IMR-90 (cell line): ENCODE measurements around the gene PBOV1.

ENCODE experiments used
- FOS ChIP-seq: fragments of 150-350 bp; IDR thresholded peaks from 2 replicates; pipeline ENCODE4 v1.6.1; 2016; ENCODE audit warnings: low read depth, low read length
- MAFK ChIP-seq: IDR thresholded peaks from 2 replicates; pipeline ENCODE4 v1.6.1; 2012; ENCODE audit warnings: low read depth, low read length, improper control_type of control experiment
- MAZ ChIP-seq: IDR thresholded peaks from 2 replicates; pipeline ENCODE4 v1.6.1; 2012; ENCODE audit warnings: low read depth, mild to moderate bottlenecking, low read length, improper control_type of control experiment, moderate library complexity, borderline replicate concordance
- POLR2A ChIP-seq: IDR thresholded peaks from 2 replicates; pipeline ENCODE4 v1.6.1; 2012; ENCODE audit warnings: mild to moderate bottlenecking, low read depth, low read length
- RCOR1 ChIP-seq: IDR thresholded peaks from 2 replicates; pipeline ENCODE4 v1.6.1; 2012; ENCODE audit warnings: mild to moderate bottlenecking, low read length, improper control_type of control experiment; ENCODE audit not compliant: insufficient replicate concordance
- RFX5 ChIP-seq: IDR thresholded peaks from 2 replicates; pipeline ENCODE4 v1.8.0; 2012; ENCODE audit warnings: low read depth, mild to moderate bottlenecking, low read length, moderate library complexity
- SMC3 ChIP-seq: fragments of 150-350 bp; IDR thresholded peaks from 2 replicates; pipeline ENCODE4 v1.6.1; 2016; ENCODE audit warnings: low read depth, mild to moderate bottlenecking, antibody characterized with exemption, low read length, moderate library complexity
- TF ChIP-seq, protein P1 (sequence below): conservative IDR thresholded peaks from 2 replicates; pipeline ENCODE4 v1.5.1; 2012; ENCODE audit warnings: mild to moderate bottlenecking, low read depth, low read length, improper control_type of control experiment

DNA sequence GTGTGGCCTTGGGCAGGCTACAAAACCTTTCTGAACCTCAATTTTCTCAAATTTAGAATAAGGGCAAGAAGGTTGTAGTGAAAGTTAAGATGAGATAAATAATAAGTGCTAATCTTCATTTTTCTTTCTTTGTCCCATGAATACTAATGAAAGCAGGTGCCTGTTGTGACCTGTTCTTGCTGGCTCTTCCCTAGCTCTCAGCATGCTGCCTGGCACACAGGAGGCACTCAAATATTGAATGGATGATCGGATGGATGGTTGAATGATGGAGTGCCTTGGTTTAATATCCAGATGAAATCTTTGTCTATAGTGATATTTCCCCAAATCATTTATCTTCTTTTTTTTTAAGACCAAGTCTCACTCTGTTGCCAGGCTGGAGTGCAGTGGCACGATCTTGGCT lies 15.0 kb downstream of the PBOV1 start:
- TF ChIP-seq POLR2A (no peak), FOS (no peak), RCOR1 (no peak), MAFK (no peak), MAZ (no peak), RFX5 (no peak), SMC3 (no peak)
- TF ChIP-seq, protein P1, sequence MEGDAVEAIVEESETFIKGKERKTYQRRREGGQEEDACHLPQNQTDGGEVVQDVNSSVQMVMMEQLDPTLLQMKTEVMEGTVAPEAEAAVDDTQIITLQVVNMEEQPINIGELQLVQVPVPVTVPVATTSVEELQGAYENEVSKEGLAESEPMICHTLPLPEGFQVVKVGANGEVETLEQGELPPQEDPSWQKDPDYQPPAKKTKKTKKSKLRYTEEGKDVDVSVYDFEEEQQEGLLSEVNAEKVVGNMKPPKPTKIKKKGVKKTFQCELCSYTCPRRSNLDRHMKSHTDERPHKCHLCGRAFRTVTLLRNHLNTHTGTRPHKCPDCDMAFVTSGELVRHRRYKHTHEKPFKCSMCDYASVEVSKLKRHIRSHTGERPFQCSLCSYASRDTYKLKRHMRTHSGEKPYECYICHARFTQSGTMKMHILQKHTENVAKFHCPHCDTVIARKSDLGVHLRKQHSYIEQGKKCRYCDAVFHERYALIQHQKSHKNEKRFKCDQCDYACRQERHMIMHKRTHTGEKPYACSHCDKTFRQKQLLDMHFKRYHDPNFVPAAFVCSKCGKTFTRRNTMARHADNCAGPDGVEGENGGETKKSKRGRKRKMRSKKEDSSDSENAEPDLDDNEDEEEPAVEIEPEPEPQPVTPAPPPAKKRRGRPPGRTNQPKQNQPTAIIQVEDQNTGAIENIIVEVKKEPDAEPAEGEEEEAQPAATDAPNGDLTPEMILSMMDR: no peak
